ENCODE measurements around the gene KBTBD2.

- TF ChIP-seq CTCF (IDR thresholded peaks at IDR 0.05; ENCODE audit: insufficient read depth, low read length) (no peak), SPI1 (IDR thresholded peaks at IDR 0.05; ENCODE audit: borderline replicate concordance, low read depth) (no peak), POLR2AphosphoS5 (IDR thresholded peaks at IDR 0.05; ENCODE audit: low read depth) (no peak), REST (IDR thresholded peaks at IDR 0.05; ENCODE audit: insufficient replicate concordance, low read depth) (no peak), GABPA (IDR thresholded peaks at IDR 0.05; ENCODE audit: low read depth) (no peak)
Measured at GRCh38 chr7:32929430-32930143, 38.0 kb upstream of the KBTBD2 start.
